ENCODE measurements around the gene SFXN5.

GRCh38 chr2:72936660-72937355 is 134.7 kb downstream of the SFXN5 start:
- TF ChIP-seq, protein P1, sequence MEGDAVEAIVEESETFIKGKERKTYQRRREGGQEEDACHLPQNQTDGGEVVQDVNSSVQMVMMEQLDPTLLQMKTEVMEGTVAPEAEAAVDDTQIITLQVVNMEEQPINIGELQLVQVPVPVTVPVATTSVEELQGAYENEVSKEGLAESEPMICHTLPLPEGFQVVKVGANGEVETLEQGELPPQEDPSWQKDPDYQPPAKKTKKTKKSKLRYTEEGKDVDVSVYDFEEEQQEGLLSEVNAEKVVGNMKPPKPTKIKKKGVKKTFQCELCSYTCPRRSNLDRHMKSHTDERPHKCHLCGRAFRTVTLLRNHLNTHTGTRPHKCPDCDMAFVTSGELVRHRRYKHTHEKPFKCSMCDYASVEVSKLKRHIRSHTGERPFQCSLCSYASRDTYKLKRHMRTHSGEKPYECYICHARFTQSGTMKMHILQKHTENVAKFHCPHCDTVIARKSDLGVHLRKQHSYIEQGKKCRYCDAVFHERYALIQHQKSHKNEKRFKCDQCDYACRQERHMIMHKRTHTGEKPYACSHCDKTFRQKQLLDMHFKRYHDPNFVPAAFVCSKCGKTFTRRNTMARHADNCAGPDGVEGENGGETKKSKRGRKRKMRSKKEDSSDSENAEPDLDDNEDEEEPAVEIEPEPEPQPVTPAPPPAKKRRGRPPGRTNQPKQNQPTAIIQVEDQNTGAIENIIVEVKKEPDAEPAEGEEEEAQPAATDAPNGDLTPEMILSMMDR (IDR thresholded peaks at IDR 0.05; ENCODE audit: extremely low read depth in 1 of 2, insufficient read depth in 1 of 2, low read depth in 1 of 2, low read length in 2 of 2), result no peak
- TF ChIP-seq EZH2 (IDR thresholded peaks at IDR 0.05; ENCODE audit: borderline replicate concordance, low read depth, low read length, severe bottlenecking), result no peak
- TF ChIP-seq, protein P2, sequence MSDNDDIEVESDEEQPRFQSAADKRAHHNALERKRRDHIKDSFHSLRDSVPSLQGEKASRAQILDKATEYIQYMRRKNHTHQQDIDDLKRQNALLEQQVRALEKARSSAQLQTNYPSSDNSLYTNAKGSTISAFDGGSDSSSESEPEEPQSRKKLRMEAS (IDR thresholded peaks at IDR 0.05; ENCODE audit: insufficient read depth, insufficient read length), result no peak
- TF ChIP-seq POLR2AphosphoS5 (IDR thresholded peaks at IDR 0.05; ENCODE audit: insufficient read depth, low read depth, low read length), result no peak
- TF ChIP-seq MYC (IDR thresholded peaks at IDR 0.05; ENCODE audit: low read depth, low read length), result no peak
- no peak for TF ChIP-seq GATA2 (IDR thresholded peaks at IDR 0.05; ENCODE audit: insufficient read depth, insufficient read length, low read depth, low read length)
- TF ChIP-seq POLR2A (IDR thresholded peaks at IDR 0.05; ENCODE audit: low read depth, low read length), result no peak
- TF ChIP-seq JUN (IDR thresholded peaks at IDR 0.05; ENCODE audit: borderline replicate concordance, insufficient read depth, insufficient read length, low read depth), result no peak
- TF ChIP-seq FOS (IDR thresholded peaks at IDR 0.05; ENCODE audit: borderline replicate concordance, insufficient read depth, low read length), result no peak
